ENCODE results near the gene LIMD2.

GRCh38 chr17:63686138-63686685, 13.7 kb downstream of the LIMD2 start:
- TF ChIP-seq CTCF (IDR thresholded peaks at IDR 0.05) (no peak), MXI1 (IDR thresholded peaks at IDR 0.05; ENCODE audit: low read depth, low read length) (no peak), RAD21 (IDR thresholded peaks at IDR 0.05; ENCODE audit: low read length) (no peak), REST (IDR thresholded peaks at IDR 0.05; ENCODE audit: low read depth, low read length) (no peak), POLR2AphosphoS5 (IDR thresholded peaks at IDR 0.05; ENCODE audit: low read depth, low read length) (no peak), GABPA (IDR thresholded peaks at IDR 0.05; ENCODE audit: low read depth) (no peak), JUND (IDR thresholded peaks at IDR 0.05) (no peak), EZH2phosphoT487 (IDR thresholded peaks at IDR 0.05; ENCODE audit: borderline replicate concordance, low read depth) (no peak), RFX5 (IDR thresholded peaks at IDR 0.05; ENCODE audit: low read length) (no peak), SMC3 (IDR thresholded peaks at IDR 0.05; ENCODE audit: low read depth, low read length) (no peak), GATA2 (CRISPR knock-in tag; IDR thresholded peaks at IDR 0.05) (no peak), FOXJ3 (CRISPR knock-in tag; IDR thresholded peaks at IDR 0.05) (no peak), MAX (IDR thresholded peaks at IDR 0.05; ENCODE audit: low read depth) (no peak), TAF1 (IDR thresholded peaks at IDR 0.05; ENCODE audit: borderline replicate concordance, low read depth, low read length) (no peak)

Data from SK-N-SH (cell line).